DMS53 (cell line): ENCODE data around the gene GABRB3.

Experiments
- DNase-seq: peaks from one replicate; lab custom pipeline; 2025; lab: John Stamatoyannopoulos, UW

Gene GABRB3

GRCh38 chr15:26555898-26556297 lies 217.0 kb downstream of the GABRB3 start:
- DNase-seq, result no peak

- no peak for DNase-seq
Observed at GRCh38 chr15:26551473-26551872, 221.4 kb downstream of the GABRB3 start.

GRCh38 chr15:26550880-26551279 lies 222.0 kb downstream of the GABRB3 start:
- no peak for DNase-seq

- no peak for DNase-seq
Observed at GRCh38 chr15:26537663-26538062, 235.2 kb downstream of the GABRB3 start.

- DNase-seq, result no peak
Observed at GRCh38 chr15:26531489-26531888, 241.4 kb downstream of the GABRB3 start.

- DNase-seq, result no peak
Observed at GRCh38 chr15:26525096-26525495, 247.8 kb downstream of the GABRB3 start.

GRCh38 chr15:26521691-26522198 lies 251.1 kb downstream of the GABRB3 start:
- no peak for DNase-seq

- DNase-seq, result no peak
Observed at GRCh38 chr15:26521130-26521529, 251.7 kb downstream of the GABRB3 start.

GRCh38 chr15:26518885-26519284 lies 254.0 kb downstream of the GABRB3 start:
- DNase-seq, result no peak

- DNase-seq, result no peak
Observed at GRCh38 chr15:26516102-26516980, 256.5 kb downstream of the GABRB3 start.

- DNase-seq, result no peak
Observed at GRCh38 chr15:26504009-26504408, 268.9 kb downstream of the GABRB3 start.
